ENCODE results near the gene PRXL2B.

DNA sequence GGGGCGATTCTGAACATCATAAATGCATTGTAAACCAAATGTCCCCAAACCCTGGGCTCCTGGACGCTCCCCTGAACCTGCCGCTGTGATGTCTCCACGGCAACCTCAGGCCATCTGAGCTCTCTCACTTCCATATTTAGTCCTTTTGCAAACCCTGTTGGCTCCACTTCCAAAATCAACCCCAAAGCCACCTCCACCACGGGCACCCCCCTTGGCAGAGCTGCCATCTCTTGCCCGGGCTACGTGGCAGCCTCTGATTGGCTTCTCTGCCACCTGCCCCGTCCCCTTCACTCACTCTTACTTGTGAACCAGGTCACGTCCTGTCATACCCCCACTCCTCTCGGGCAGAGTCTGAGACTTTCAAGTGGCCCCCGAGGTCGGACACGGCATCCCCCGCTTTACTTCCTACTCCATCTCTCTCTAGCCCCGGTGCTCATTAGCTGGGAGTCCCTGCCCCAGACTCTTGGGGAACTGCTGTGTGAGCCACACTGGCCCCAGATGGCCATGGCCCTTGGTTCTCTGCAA, 15.8 kb downstream of the PRXL2B start:
- TF ChIP-seq, protein P1, sequence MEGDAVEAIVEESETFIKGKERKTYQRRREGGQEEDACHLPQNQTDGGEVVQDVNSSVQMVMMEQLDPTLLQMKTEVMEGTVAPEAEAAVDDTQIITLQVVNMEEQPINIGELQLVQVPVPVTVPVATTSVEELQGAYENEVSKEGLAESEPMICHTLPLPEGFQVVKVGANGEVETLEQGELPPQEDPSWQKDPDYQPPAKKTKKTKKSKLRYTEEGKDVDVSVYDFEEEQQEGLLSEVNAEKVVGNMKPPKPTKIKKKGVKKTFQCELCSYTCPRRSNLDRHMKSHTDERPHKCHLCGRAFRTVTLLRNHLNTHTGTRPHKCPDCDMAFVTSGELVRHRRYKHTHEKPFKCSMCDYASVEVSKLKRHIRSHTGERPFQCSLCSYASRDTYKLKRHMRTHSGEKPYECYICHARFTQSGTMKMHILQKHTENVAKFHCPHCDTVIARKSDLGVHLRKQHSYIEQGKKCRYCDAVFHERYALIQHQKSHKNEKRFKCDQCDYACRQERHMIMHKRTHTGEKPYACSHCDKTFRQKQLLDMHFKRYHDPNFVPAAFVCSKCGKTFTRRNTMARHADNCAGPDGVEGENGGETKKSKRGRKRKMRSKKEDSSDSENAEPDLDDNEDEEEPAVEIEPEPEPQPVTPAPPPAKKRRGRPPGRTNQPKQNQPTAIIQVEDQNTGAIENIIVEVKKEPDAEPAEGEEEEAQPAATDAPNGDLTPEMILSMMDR (conservative IDR thresholded peaks at IDR 0.05 in 1 of 2, IDR thresholded peaks at IDR 0.05 in 1 of 2; ENCODE audit: low read depth in 1 of 2, low read length in 2 of 2): no peak
- TF ChIP-seq EZH2 (IDR thresholded peaks at IDR 0.05; ENCODE audit: low read length, missing control alignments): no peak
